GM10248 (cell line): Measurements from ENCODE around the gene FBXO47.

ENCODE experiments used
- CTCF ChIA-PET: fragments of 300-600 bp; sonication (Branson Sonifier 250); formaldehyde crosslinking; extraction: SDS; loops from one replicate; lab custom pipeline; 2021; ENCODE audit warnings: antibody characterized with exemption; lab: Yijun Ruan, JAX
- POLR2A ChIA-PET: fragments of 350-650 bp; sonication (Branson Sonifier 250); formaldehyde crosslinking; extraction: SDS; loops from one replicate; lab custom pipeline; 2020; ENCODE audit warnings: antibody characterized with exemption; lab: Yijun Ruan, JAX
- DNase-seq: peaks from one replicate; pipeline ENCODE4 v3.0.0; 2012; ENCODE audit errors: extremely low spot score
- TF ChIP-seq, protein P1 (sequence below): IDR thresholded peaks from 2 replicates; pipeline ENCODE4 v1.5.1; 2012; ENCODE audit warnings: mild to moderate bottlenecking, low read depth; ENCODE audit errors: extremely low read depth, missing control alignments, control extremely low read depth

Gene FBXO47

DNA sequence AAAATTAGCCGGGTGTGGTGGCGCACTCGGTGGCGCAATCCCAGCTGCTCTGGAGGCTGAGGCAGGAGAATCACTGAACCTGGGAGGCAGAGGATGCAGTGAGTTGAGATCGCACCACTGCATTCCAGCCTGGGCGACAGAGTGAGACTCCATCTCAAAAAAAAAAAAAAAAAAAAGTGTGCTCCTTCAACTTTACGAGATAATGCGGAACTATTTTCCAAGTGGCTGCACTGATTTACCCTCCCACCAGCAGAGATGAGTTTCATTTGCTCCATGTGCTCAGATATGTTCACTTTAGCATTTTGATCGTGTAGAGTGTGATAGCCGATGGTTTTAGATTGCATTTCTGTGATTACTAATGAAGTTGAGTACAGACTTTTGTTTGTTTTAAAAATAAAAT, 61.8 kb downstream of the FBXO47 start:
- ChIA-PET CTCF (no interaction called here), POLR2A (no interaction called here)

DNA sequence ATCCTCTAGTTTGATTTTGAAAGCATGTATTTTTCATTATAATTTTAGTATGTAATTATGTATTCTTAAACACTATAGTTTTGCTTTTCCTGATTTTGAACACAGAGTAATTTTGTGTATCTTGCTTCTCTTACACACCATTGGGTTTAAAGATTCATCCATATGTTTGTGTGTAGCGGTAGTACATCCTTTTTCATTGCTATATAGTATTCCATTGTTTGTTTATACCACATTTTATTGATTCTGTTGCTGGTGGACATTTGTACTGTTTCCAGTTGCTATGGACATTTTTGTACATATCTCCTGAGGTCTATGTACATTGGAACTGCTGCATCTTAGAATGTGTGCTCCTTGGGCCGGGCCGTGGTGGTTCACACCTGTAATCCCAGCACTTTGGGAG, 62.3 kb downstream of the FBXO47 start:
- DNase-seq, result no peak
- ChIA-PET POLR2A (no interaction called here), CTCF (interaction anchor here (1.8 kb wide), 1 partner anchor 248 kb away, joined by 4 read pairs; no protein-coding TSS in a partner anchor)
- TF ChIP-seq, protein P1, sequence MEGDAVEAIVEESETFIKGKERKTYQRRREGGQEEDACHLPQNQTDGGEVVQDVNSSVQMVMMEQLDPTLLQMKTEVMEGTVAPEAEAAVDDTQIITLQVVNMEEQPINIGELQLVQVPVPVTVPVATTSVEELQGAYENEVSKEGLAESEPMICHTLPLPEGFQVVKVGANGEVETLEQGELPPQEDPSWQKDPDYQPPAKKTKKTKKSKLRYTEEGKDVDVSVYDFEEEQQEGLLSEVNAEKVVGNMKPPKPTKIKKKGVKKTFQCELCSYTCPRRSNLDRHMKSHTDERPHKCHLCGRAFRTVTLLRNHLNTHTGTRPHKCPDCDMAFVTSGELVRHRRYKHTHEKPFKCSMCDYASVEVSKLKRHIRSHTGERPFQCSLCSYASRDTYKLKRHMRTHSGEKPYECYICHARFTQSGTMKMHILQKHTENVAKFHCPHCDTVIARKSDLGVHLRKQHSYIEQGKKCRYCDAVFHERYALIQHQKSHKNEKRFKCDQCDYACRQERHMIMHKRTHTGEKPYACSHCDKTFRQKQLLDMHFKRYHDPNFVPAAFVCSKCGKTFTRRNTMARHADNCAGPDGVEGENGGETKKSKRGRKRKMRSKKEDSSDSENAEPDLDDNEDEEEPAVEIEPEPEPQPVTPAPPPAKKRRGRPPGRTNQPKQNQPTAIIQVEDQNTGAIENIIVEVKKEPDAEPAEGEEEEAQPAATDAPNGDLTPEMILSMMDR, result no peak

More for the DNA sequence above, 61.8 kb downstream of the FBXO47 start:
- TF ChIP-seq, protein P1, result no peak
- no peak for DNase-seq

DNA sequence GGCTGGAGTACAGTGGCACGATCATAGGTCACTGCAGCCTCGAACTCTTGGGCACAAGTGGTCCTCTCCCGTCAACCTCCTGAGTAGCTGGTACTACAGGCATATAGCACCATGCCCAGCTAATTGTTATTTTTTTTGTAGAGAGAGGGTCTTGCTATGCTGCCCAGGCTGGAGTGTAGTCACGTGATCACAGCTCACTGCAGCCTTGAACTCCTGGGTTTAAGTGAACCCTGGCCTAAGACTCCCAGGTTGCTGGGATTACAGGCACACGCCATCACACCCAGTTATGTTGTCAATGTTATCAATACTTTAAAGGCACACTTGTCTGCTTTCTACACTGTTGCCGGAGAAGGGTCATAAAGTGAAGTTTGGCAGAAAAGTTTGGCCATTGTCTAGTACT, 63.8 kb downstream of the FBXO47 start:
- POLR2A ChIA-PET, result interaction anchor here (0.7 kb wide), 1 partner anchor 15 kb away, joined by 3 read pairs; no protein-coding TSS in a partner anchor
- TF ChIP-seq, protein P1, result no peak
- CTCF ChIA-PET, result interaction anchor here (1.5 to 1.8 kb wide), 3 partner anchors 20 to 250 kb away, joined by 4 read pairs; no protein-coding TSS in a partner anchor
- no peak for DNase-seq

DNA sequence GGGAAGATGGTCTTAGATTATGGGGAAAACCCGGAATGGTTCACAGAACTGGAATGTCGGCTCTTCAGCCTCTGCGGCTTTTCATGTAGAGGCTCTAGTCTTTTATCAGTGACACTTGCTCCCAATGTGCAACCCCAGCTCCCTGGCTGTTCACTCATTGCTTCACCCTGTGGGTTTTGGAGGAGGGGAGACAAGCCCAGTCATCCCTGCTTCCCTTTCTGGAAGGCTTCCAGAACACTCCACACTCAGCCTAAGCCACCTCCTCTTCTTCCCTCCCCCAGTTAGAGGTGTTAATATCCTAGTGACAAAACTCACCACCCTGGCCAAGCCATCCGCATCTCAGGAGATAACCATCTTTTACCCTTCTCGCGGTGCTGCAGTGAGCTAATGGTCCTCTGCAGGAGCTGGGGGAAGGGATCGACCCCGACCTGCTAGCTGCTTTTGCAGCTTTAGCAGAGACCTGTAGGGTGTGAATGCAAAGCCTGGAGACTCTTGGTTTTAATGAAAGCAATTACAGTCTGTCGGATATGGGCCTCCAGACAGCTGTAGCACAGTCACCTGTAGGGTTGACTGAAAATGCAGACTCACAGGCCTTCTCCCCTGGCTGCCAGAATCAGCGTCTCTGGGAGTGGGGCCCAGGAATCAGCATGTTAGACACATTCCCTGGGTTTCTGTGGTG, 66.1 kb downstream of the FBXO47 start:
- CTCF ChIA-PET, result no interaction called here
- no peak for DNase-seq
- POLR2A ChIA-PET, result no interaction called here
- TF ChIP-seq, protein P1, result no peak

DNA sequence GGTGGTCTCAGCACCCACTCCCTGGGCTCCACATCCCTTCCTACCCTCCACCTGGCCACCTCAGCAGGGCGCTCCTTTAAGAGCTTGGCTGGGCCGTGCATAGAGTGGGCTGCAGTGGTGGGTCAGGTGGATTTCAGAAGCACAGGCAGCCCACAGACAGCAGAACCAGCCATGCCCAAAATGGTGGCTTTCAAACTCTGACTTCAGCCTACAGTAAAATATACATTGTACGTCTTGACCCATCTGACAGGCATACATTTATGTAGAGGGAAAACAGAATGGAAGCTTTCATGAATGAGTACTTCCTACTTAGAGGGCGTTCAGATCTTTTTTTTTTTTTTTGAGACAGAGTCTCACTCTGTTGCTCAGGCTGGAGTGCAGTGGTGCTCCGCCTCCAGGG, 67.8 kb downstream of the FBXO47 start:
- ChIA-PET CTCF (interaction anchor here (0.8 to 3.3 kb wide), 4 partner anchors 14 to 27 kb away, joined by 3 to 9 read pairs (median 4); no protein-coding TSS in a partner anchor), POLR2A (interaction anchor here (0.7 to 1.2 kb wide), 2 partner anchors 11 to 30 kb away, joined by 3 to 4 read pairs; partner anchors contain the start of gene LASP1)
- TF ChIP-seq, protein P1, result no peak
- no peak for DNase-seq

DNA sequence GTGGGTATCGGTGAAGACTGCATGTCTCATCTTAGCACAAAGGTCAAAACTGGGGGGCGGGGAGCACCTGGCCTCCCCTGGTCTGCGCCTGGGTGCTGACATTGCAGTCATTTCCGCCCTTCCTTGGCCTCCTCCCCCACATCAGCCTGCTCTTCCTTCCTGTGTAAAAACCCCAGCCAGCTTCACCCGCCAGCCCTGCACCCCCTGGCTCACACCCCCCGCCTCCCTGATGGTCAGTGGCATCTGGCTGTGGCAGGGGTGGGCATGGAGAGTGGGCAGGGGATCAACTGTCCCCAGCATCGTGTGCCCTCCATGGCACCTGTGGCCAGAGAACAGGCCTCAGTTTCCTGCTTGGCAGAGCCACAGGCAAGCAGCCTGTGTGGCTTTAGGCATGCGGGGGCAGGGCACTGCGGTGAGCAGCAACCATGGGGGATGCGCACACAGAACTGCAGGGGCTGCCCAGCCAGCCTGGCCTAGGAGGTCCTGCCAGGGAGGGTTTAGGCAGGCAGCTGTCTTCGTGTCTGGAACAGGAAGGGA, 68.3 kb downstream of the FBXO47 start:
- TF ChIP-seq, protein P1, result no peak
- CTCF ChIA-PET, result interaction anchor here (0.8 to 3.3 kb wide), 5 partner anchors 8 to 26 kb away, joined by 3 to 9 read pairs (median 4); no protein-coding TSS in a partner anchor
- POLR2A ChIA-PET, result interaction anchor here (0.7 to 1.4 kb wide), 3 partner anchors 11 to 45 kb away, joined by 3 to 4 read pairs (median 3); partner anchors contain the start of gene LASP1
- DNase-seq, result peak; percentile 95
